ENCODE results near the gene HTR3B.
"Not testable (repeated sequence)": the region's sequence is repeated elsewhere in the genome, so short reads cannot be mapped to it uniquely, and the experiment has no call there.

DNA sequence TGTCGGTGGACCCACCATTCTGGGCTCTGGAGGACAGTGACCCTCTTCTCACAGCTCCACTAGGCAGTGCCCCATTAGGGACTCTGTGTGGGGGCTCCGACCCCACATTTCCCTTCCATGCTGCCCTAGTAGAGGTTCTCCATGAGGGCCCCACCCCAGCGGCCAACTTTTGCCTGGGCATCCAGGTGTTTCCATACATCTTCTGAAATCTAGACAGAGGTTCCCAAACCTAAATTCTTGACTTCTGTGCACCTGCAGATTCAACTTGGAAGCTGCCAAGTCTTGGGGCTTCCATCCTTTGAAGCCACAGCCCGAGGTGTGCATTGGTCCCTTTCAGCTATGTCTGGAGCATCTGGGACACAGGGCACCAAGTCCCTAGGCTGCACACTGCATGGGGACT lies 25.1 kb upstream of the HTR3B start:
- TF ChIP-seq POLR2A (IDR thresholded peaks at IDR 0.05) = not testable (repeated sequence)
- TF ChIP-seq, protein P1, sequence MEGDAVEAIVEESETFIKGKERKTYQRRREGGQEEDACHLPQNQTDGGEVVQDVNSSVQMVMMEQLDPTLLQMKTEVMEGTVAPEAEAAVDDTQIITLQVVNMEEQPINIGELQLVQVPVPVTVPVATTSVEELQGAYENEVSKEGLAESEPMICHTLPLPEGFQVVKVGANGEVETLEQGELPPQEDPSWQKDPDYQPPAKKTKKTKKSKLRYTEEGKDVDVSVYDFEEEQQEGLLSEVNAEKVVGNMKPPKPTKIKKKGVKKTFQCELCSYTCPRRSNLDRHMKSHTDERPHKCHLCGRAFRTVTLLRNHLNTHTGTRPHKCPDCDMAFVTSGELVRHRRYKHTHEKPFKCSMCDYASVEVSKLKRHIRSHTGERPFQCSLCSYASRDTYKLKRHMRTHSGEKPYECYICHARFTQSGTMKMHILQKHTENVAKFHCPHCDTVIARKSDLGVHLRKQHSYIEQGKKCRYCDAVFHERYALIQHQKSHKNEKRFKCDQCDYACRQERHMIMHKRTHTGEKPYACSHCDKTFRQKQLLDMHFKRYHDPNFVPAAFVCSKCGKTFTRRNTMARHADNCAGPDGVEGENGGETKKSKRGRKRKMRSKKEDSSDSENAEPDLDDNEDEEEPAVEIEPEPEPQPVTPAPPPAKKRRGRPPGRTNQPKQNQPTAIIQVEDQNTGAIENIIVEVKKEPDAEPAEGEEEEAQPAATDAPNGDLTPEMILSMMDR (IDR thresholded peaks at IDR 0.05) = not testable (repeated sequence)

All from thyroid gland (tissue), 4 donors.